HEK293 (cell line): Measurements from ENCODE around the gene RPL4.

ENCODE experiments used
- BCL11A ChIP-seq: fragments of 450-650 bp; formaldehyde crosslinking; IDR thresholded peaks from 2 replicates; pipeline ENCODE4 v1.5.1; 2016; ENCODE audit warnings: low read depth, missing biosample characterization, missing genetic modification characterization
- FEZF1 ChIP-seq: fragments of 450-650 bp; formaldehyde crosslinking; IDR thresholded peaks from 2 replicates; pipeline ENCODE4 v1.5.1; 2016; ENCODE audit warnings: missing biosample characterization, missing genetic modification characterization
- GLIS1 ChIP-seq: fragments of 450-650 bp; formaldehyde crosslinking; IDR thresholded peaks from 2 replicates; pipeline ENCODE4 v1.5.1; 2016; ENCODE audit warnings: missing biosample characterization, missing genetic modification characterization
- KLF10 ChIP-seq: fragments of 450-650 bp; IDR thresholded peaks from 2 replicates; pipeline ENCODE4 v1.5.1; 2018; ENCODE audit warnings: missing biosample characterization, mild to moderate bottlenecking, missing genetic modification characterization
- RBAK ChIP-seq: fragments of 450-650 bp; formaldehyde crosslinking; IDR thresholded peaks from 2 replicates; pipeline ENCODE4 v1.5.1; 2016; ENCODE audit warnings: missing biosample characterization, missing genetic modification characterization
- SETDB1 ChIP-seq: IDR thresholded peaks from one replicate; pipeline ENCODE4 v1.6.1; 2017; ENCODE audit warnings: mild to moderate bottlenecking, low read length, moderate library complexity, mixed read lengths; ENCODE audit not compliant: insufficient read length
- ZFP37 ChIP-seq: fragments of 450-650 bp; formaldehyde crosslinking; IDR thresholded peaks from 2 replicates; pipeline ENCODE4 v1.5.1; 2016; ENCODE audit warnings: missing biosample characterization, missing genetic modification characterization
- ZIC2 ChIP-seq: fragments of 450-650 bp; formaldehyde crosslinking; IDR thresholded peaks from 2 replicates; pipeline ENCODE4 v1.5.1; 2016; ENCODE audit warnings: missing biosample characterization, missing genetic modification characterization
- ZNF10 ChIP-seq: fragments of 450-650 bp; formaldehyde crosslinking; IDR thresholded peaks from 2 replicates; pipeline ENCODE4 v1.5.1; 2017; ENCODE audit warnings: missing biosample characterization, missing genetic modification characterization
- ZNF133 ChIP-seq: fragments of 450-650 bp; formaldehyde crosslinking; IDR thresholded peaks from 2 replicates; pipeline ENCODE4 v1.5.1; 2016; ENCODE audit warnings: missing biosample characterization, missing genetic modification characterization
- ZNF138 ChIP-seq: fragments of 450-650 bp; formaldehyde crosslinking; IDR thresholded peaks from 2 replicates; pipeline ENCODE4 v1.5.1; 2016; ENCODE audit warnings: missing biosample characterization, missing genetic modification characterization, borderline replicate concordance
- ZNF169 ChIP-seq: fragments of 450-650 bp; formaldehyde crosslinking; IDR thresholded peaks from 2 replicates; pipeline ENCODE4 v1.5.1; 2016; ENCODE audit warnings: missing biosample characterization, missing genetic modification characterization
- ZNF174 ChIP-seq: fragments of 450-650 bp; formaldehyde crosslinking; IDR thresholded peaks from 2 replicates; pipeline ENCODE4 v1.5.0; 2017; ENCODE audit warnings: missing biosample characterization, mild to moderate bottlenecking, missing genetic modification characterization
- ZNF19 ChIP-seq: fragments of 450-650 bp; formaldehyde crosslinking; IDR thresholded peaks from 2 replicates; pipeline ENCODE4; 2016; ENCODE audit warnings: missing biosample characterization, missing genetic modification characterization, low read depth
- ZNF202 ChIP-seq: fragments of 450-650 bp; formaldehyde crosslinking; IDR thresholded peaks from 2 replicates; pipeline ENCODE4 v1.5.1; 2016; ENCODE audit warnings: missing biosample characterization, missing genetic modification characterization, borderline replicate concordance
- ZNF354C ChIP-seq: fragments of 450-650 bp; formaldehyde crosslinking; IDR thresholded peaks from 2 replicates; pipeline ENCODE4 v1.5.1; 2016; ENCODE audit warnings: missing biosample characterization, missing genetic modification characterization, low read depth, borderline replicate concordance
- ZNF510 ChIP-seq: fragments of 450-650 bp; formaldehyde crosslinking; IDR thresholded peaks from 2 replicates; pipeline ENCODE4 v1.5.1; 2018; ENCODE audit warnings: mild to moderate bottlenecking, missing genetic modification characterization, missing biosample characterization; ENCODE audit not compliant: insufficient replicate concordance
- ZNF549 ChIP-seq: fragments of 450-650 bp; IDR thresholded peaks from 2 replicates; pipeline ENCODE4 v1.5.1; 2018; ENCODE audit warnings: missing biosample characterization, missing genetic modification characterization, mild to moderate bottlenecking, inconsistent platforms, moderate library complexity
- ZNF558 ChIP-seq: fragments of 450-650 bp; formaldehyde crosslinking; IDR thresholded peaks from 2 replicates; pipeline ENCODE4 v1.5.1; 2016; ENCODE audit warnings: missing biosample characterization, missing genetic modification characterization
- ZNF560 ChIP-seq: fragments of 450-650 bp; formaldehyde crosslinking; IDR thresholded peaks from 2 replicates; pipeline ENCODE4 v1.5.1; 2017; ENCODE audit warnings: missing biosample characterization, missing genetic modification characterization, borderline replicate concordance
- ZNF629 ChIP-seq: fragments of 450-650 bp; formaldehyde crosslinking; IDR thresholded peaks from 2 replicates; pipeline ENCODE4 v1.5.1; 2017; ENCODE audit warnings: missing biosample characterization, missing genetic modification characterization
- ZNF664 ChIP-seq: fragments of 450-650 bp; formaldehyde crosslinking; IDR thresholded peaks from 2 replicates; pipeline ENCODE4 v1.5.1; 2016; ENCODE audit warnings: missing biosample characterization, missing genetic modification characterization
- ZSCAN16 ChIP-seq: fragments of 450-650 bp; formaldehyde crosslinking; IDR thresholded peaks from 2 replicates; pipeline ENCODE4 v1.5.1; 2016; ENCODE audit warnings: missing biosample characterization, missing genetic modification characterization
- TF ChIP-seq, protein P1 (sequence below): fragments of 450-650 bp; formaldehyde crosslinking; IDR thresholded peaks from 2 replicates; pipeline ENCODE4 v1.5.1; 2016; ENCODE audit warnings: missing biosample characterization, missing genetic modification characterization
- TF ChIP-seq, protein P2 (sequence below): fragments of 450-650 bp; formaldehyde crosslinking; IDR thresholded peaks from 2 replicates; pipeline ENCODE4 v1.5.1; 2016; ENCODE audit warnings: missing biosample characterization, missing genetic modification characterization
- TF ChIP-seq, protein P3 (sequence below): fragments of 450-650 bp; formaldehyde crosslinking; optimal IDR thresholded peaks from 2 replicates; pipeline ENCODE3; 2016; ENCODE audit warnings: missing biosample characterization, mild to moderate bottlenecking, missing genetic modification characterization
- TF ChIP-seq, protein P4 (sequence below): fragments of 450-650 bp; formaldehyde crosslinking; IDR thresholded peaks from 2 replicates; pipeline ENCODE4 v1.5.1; 2016; ENCODE audit warnings: missing biosample characterization, missing genetic modification characterization
- TF ChIP-seq, protein P5 (sequence below): fragments of 450-650 bp; formaldehyde crosslinking; conservative IDR thresholded peaks from 2 replicates; pipeline ENCODE4 v1.5.1; 2016; ENCODE audit warnings: low read depth, missing biosample characterization, missing genetic modification characterization
- TF ChIP-seq, protein P6 (sequence below): fragments of 450-650 bp; formaldehyde crosslinking; IDR thresholded peaks from 2 replicates; pipeline ENCODE4 v1.5.1; 2016; ENCODE audit warnings: missing biosample characterization, missing genetic modification characterization, low read depth

RPL4 gene

DNA sequence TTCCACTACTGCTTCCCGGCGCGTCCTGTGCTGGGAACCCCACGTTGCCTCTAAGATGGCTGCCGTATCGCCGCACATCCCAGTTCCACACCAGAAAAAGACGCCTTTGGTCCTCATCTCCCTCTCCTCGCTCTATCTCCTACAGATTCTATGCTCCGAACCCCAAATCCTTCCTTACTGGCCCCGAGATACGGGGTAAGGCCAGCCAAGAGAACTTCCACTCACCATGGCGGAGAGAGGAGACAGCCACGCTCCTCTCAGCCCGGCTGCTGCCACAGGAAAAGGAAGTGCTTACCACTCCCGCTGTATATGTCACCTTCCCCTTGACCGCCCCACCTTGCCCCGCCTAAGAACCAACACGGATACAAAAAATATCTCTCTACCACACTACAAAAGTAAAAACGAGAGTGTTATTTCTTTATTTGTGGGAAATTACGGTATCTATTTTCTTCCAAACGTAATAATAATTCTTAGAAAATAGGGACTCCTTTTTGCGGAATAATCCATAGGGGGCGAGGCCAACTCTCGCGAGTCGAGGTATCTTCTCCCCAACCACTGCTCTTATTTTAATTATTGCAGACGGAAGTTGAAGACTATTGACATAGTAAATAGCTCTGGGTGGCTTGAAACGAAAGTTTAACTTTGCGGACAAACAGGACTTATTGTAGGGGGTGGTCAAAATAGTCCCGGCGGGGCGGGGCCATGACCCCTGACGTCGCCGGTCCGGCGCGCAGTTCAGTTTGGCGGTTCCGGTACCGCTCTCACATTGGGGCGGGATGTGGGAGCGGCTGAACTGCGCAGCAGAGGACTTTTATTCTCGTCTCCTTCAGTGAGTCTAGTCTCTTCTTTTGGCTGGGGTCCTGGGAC is at the start of gene RPL4, which contains the start of gene ZWILCH (continued):
- TF ChIP-seq, protein P1, sequence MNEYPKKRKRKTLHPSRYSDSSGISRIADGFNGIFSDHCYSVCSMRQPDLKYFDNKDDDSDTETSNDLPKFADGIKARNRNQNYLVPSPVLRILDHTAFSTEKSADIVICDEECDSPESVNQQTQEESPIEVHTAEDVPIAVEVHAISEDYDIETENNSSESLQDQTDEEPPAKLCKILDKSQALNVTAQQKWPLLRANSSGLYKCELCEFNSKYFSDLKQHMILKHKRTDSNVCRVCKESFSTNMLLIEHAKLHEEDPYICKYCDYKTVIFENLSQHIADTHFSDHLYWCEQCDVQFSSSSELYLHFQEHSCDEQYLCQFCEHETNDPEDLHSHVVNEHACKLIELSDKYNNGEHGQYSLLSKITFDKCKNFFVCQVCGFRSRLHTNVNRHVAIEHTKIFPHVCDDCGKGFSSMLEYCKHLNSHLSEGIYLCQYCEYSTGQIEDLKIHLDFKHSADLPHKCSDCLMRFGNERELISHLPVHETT (tag by site-specific recombination) = peak; percentile 93; the same call in 1 of the 2 replicates
- TF ChIP-seq ZNF174 (tag by site-specific recombination) = no peak
- no peak for TF ChIP-seq ZNF510
- TF ChIP-seq, protein P2, sequence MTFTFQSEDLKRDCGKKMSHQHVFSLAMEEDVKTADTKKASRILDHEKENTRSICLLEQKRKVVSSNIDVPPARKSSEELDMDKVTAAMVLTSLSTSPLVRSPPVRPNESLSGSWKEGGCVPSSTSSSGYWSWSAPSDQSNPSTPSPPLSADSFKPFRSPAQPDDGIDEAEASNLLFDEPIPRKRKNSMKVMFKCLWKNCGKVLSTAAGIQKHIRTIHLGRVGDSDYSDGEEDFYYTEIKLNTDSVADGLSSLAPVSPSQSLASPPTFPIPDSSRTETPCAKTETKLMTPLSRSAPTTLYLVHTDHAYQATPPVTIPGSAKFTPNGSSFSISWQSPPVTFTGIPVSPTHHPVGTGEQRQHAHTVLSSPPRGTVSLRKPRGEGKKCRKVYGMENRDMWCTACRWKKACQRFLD (tag by site-specific recombination) = no peak; the same call in 1 of the 2 replicates
- TF ChIP-seq ZNF354C = no peak
- TF ChIP-seq FEZF1 (tag by site-specific recombination) = peak; percentile 62
- peak; percentile 86 for TF ChIP-seq KLF10 (tag by site-specific recombination)
- no peak for TF ChIP-seq BCL11A (tag by site-specific recombination)
- no peak for TF ChIP-seq ZNF133 (tag by site-specific recombination)
- no peak for TF ChIP-seq GLIS1 (tag by site-specific recombination)
- TF ChIP-seq, protein P3, sequence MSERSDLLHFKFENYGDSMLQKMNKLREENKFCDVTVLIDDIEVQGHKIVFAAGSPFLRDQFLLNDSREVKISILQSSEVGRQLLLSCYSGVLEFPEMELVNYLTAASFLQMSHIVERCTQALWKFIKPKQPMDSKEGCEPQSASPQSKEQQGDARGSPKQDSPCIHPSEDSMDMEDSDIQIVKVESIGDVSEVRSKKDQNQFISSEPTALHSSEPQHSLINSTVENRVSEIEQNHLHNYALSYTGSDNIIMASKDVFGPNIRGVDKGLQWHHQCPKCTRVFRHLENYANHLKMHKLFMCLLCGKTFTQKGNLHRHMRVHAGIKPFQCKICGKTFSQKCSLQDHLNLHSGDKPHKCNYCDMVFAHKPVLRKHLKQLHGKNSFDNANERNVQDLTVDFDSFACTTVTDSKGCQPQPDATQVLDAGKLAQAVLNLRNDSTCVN (tag by site-specific recombination) = peak; percentile 41
- TF ChIP-seq, protein P4, sequence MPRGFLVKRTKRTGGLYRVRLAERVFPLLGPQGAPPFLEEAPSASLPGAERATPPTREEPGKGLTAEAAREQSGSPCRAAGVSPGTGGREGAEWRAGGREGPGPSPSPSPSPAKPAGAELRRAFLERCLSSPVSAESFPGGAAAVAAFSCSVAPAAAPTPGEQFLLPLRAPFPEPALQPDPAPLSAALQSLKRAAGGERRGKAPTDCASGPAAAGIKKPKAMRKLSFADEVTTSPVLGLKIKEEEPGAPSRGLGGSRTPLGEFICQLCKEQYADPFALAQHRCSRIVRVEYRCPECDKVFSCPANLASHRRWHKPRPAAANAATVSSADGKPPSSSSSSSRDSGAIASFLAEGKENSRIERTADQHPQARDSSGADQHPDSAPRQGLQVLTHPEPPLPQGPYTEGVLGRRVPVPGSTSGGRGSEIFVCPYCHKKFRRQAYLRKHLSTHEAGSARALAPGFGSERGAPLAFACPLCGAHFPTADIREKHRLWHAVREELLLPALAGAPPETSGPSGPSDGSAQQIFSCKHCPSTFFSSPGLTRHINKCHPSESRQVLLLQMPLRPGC (tag by site-specific recombination) = 0 out of 2 replicates have a peak, but pooled peaks have one; percentile 45
- no peak for TF ChIP-seq ZNF202 (tag by site-specific recombination)
- TF ChIP-seq ZIC2 = no peak
- peak; percentile 53; the same call in 1 of the 2 replicates for TF ChIP-seq ZNF10 (tag by site-specific recombination)
- TF ChIP-seq ZNF169 (tag by site-specific recombination) = no peak
- TF ChIP-seq, protein P5, sequence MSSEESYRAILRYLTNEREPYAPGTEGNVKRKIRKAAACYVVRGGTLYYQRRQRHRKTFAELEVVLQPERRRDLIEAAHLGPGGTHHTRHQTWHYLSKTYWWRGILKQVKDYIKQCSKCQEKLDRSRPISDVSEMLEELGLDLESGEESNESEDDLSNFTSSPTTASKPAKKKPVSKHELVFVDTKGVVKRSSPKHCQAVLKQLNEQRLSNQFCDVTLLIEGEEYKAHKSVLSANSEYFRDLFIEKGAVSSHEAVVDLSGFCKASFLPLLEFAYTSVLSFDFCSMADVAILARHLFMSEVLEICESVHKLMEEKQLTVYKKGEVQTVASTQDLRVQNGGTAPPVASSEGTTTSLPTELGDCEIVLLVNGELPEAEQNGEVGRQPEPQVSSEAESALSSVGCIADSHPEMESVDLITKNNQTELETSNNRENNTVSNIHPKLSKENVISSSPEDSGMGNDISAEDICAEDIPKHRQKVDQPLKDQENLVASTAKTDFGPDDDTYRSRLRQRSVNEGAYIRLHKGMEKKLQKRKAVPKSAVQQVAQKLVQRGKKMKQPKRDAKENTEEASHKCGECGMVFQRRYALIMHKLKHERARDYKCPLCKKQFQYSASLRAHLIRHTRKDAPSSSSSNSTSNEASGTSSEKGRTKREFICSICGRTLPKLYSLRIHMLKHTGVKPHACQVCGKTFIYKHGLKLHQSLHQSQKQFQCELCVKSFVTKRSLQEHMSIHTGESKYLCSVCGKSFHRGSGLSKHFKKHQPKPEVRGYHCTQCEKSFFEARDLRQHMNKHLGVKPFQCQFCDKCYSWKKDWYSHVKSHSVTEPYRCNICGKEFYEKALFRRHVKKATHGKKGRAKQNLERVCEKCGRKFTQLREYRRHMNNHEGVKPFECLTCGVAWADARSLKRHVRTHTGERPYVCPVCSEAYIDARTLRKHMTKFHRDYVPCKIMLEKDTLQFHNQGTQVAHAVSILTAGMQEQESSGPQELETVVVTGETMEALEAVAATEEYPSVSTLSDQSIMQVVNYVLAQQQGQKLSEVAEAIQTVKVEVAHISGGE (tag by site-specific recombination) = peak; percentile 92
- peak; percentile 58 for TF ChIP-seq ZNF664
- TF ChIP-seq, protein P6, sequence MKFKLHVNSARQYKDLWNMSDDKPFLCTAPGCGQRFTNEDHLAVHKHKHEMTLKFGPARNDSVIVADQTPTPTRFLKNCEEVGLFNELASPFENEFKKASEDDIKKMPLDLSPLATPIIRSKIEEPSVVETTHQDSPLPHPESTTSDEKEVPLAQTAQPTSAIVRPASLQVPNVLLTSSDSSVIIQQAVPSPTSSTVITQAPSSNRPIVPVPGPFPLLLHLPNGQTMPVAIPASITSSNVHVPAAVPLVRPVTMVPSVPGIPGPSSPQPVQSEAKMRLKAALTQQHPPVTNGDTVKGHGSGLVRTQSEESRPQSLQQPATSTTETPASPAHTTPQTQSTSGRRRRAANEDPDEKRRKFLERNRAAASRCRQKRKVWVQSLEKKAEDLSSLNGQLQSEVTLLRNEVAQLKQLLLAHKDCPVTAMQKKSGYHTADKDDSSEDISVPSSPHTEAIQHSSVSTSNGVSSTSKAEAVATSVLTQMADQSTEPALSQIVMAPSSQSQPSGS (tag by site-specific recombination) = peak; percentile 26
- TF ChIP-seq SETDB1 = peak; percentile 53
- no peak for TF ChIP-seq ZNF558
- TF ChIP-seq ZSCAN16 (tag by site-specific recombination) = no peak
- TF ChIP-seq ZNF549 (tag by site-specific recombination) = no peak
- peak; percentile 30 for TF ChIP-seq ZFP37 (tag by site-specific recombination)
- no peak for TF ChIP-seq ZNF560
- no peak for TF ChIP-seq RBAK
- no peak for TF ChIP-seq ZNF138 (tag by site-specific recombination)
- peak; percentile 90 for TF ChIP-seq ZNF629 (tag by site-specific recombination)
- no peak for TF ChIP-seq ZNF19 (tag by site-specific recombination)
